HCT116 (cell line): ENCODE measurements around the gene C3orf85. TPM values are rescaled to one million over a fixed set of nuclear protein-coding genes. Genes with fewer than 3 reads are reported as not detected.

Experiments
- ATAC-seq: fragments of 200-7000 bp; cut with Tn5 transposase; 2 replicates; pipeline ENCODE4 v1.9.1; 2020; ENCODE audit warnings: mild to moderate bottlenecking, moderate library complexity
- BruUV-seq: library from RNA; stranded (reverse); fragments of 400-500 nt; replicated peaks from 2 replicates; lab custom pipeline; 2021; lab: Mats Ljungman, UMichigan
- CTCF ChIA-PET: fragments of 300-600 bp; sonication (Branson Sonifier 250); formaldehyde crosslinking; loops from one replicate; lab custom pipeline; 2021; ENCODE audit warnings: antibody characterized with exemption; lab: Charles Lee
- POLR2A ChIA-PET: fragments of 300-600, 350-600 bp; sonication (Branson Sonifier 250); formaldehyde crosslinking; loops from one replicate; lab custom pipeline; 2021; ENCODE audit warnings: antibody characterized with exemption; lab: Charles Lee
- RAD21 ChIA-PET, 2 experiments: fragments of 300-600 bp; sonication (Branson Sonifier 250); formaldehyde crosslinking; loops; one replicate each; lab custom pipeline; 2023; ENCODE audit warnings: low total read pairs in 2 of 2; ENCODE audit not compliant: uncharacterized antibody in 2 of 2, unreplicated experiment in 2 of 2, low non-redundant PET in 1 of 2; lab: Charles Lee
- DNase-seq: peaks from one replicate; pipeline ENCODE4 v3.0.0-alpha.2; 2010; ENCODE audit warnings: low read depth, low spot score
- H2AFZ ChIP-seq: fragments of 200-600 bp; shearing (Covaris generic), sonication (generic); 2 replicates; pipeline ENCODE4 v1.6.1; 2017; ENCODE audit warnings: low read depth, mixed run types, mixed read lengths, antibody characterized with exemption, low read length; ENCODE audit not compliant: poor library complexity, severe bottlenecking
- H3K27ac ChIP-seq: 2 replicates; pipeline ENCODE4 v1.5.1; 2012; ENCODE audit warnings: low read depth, low read length
- H3K27me3 ChIP-seq: fragments of 200-600 bp; sonication (generic); 2 replicates; pipeline ENCODE4 v1.6.1; 2016; ENCODE audit warnings: mixed run types, low read length, mixed read lengths; ENCODE audit not compliant: insufficient read depth
- H3K36me3 ChIP-seq, 2 experiments: fragments of 200-500 bp in 1 of 2; fragments of 200-600 bp in 1 of 2; sonication (Bioruptor generic) in 1 of 2; sonication (generic) in 1 of 2; 2 replicates each; pipeline versions ENCODE4 v1.5.1 to v1.6.1; 2014 to 2016; ENCODE audit warnings: low read length in 2 of 2, inconsistent platforms in 1 of 2, mixed read lengths in 1 of 2, mixed run types in 1 of 2; ENCODE audit not compliant: insufficient read depth in 2 of 2, control insufficient read depth in 1 of 2
- H3K4me1 ChIP-seq, 2 experiments: fragments of 200-600 bp in 1 of 2; sonication (generic) in 1 of 2; 2 replicates each; pipeline versions ENCODE4 v1.5.1 to v1.6.1; 2012 to 2017; ENCODE audit warnings: low read length in 2 of 2, inconsistent platforms in 1 of 2, mild to moderate bottlenecking in 1 of 2, mixed read lengths in 1 of 2, mixed run types in 1 of 2, moderate library complexity in 1 of 2; ENCODE audit not compliant: insufficient read depth in 2 of 2, control insufficient read depth in 1 of 2
- H3K4me2 ChIP-seq: fragments of 200-600 bp; sonication (generic); 2 replicates; pipeline ENCODE4 v1.6.1; 2017; ENCODE audit warnings: mixed run types, low read length, mixed read lengths
- H3K4me3 ChIP-seq, 2 experiments: fragments of 200-600 bp in 1 of 2; sonication (generic) in 1 of 2; replicated peaks in 1 of 2; 2 replicates each; pipeline ENCODE4 v1.5.1; 2011 to 2016; ENCODE audit warnings: low read length in 2 of 2, control low read depth in 1 of 2, low read depth in 1 of 2, mild to moderate bottlenecking in 1 of 2, mixed read lengths in 1 of 2, mixed run types in 1 of 2
- H3K79me2 ChIP-seq: fragments of 200-600 bp; sonication (generic); 2 replicates; pipeline ENCODE4 v1.6.1; 2017; ENCODE audit warnings: mild to moderate bottlenecking, mixed run types, low read length, moderate library complexity, mixed read lengths; ENCODE audit not compliant: insufficient read depth
- H3K9ac ChIP-seq: fragments of 200-600 bp; sonication (generic); 2 replicates; pipeline ENCODE4 v1.6.1; 2016; ENCODE audit warnings: low read length, mixed read lengths
- H3K9me2 ChIP-seq: fragments of 200-600 bp; sonication (generic), shearing (Covaris generic); 2 replicates; pipeline ENCODE4 v1.6.1; 2017; ENCODE audit warnings: mixed run types, mild to moderate bottlenecking, moderate library complexity; ENCODE audit not compliant: insufficient read depth
- H3K9me3 ChIP-seq, 2 experiments: fragments of 200-500 bp in 1 of 2; fragments of 200-600 bp in 1 of 2; sonication (Bioruptor generic) in 1 of 2; sonication (generic) in 1 of 2; 2 replicates each; pipeline ENCODE4 v1.6.1; 2014 to 2017; ENCODE audit warnings: low read length in 2 of 2, mixed read lengths in 2 of 2, inconsistent platforms in 1 of 2, low read depth in 1 of 2, mild to moderate bottlenecking in 1 of 2, mixed run types in 1 of 2, moderate library complexity in 1 of 2; ENCODE audit not compliant: control insufficient read depth in 1 of 2, insufficient read depth in 1 of 2
- H4K20me1 ChIP-seq: fragments of 200-600 bp; sonication (generic), shearing (Covaris generic); 2 replicates; pipeline ENCODE4 v1.6.1; 2017; ENCODE audit warnings: mixed run types, mild to moderate bottlenecking, moderate library complexity; ENCODE audit not compliant: insufficient read depth
- CEBPB ChIP-seq: IDR thresholded peaks from 2 replicates; pipeline ENCODE4 v1.6.1; 2012; ENCODE audit warnings: low read depth
- EGR1 ChIP-seq: IDR thresholded peaks from 2 replicates; pipeline ENCODE4 v1.6.1; 2012; ENCODE audit warnings: low read depth
- JUND ChIP-seq: IDR thresholded peaks from 2 replicates; pipeline ENCODE4 v1.6.1; 2012
- POLR2A ChIP-seq: IDR thresholded peaks from 2 replicates; pipeline ENCODE4 v1.7.0; 2011; ENCODE audit warnings: borderline replicate concordance; ENCODE audit not compliant: insufficient read depth, insufficient read length; ENCODE audit errors: extremely low read depth
- SRF ChIP-seq: IDR thresholded peaks from 2 replicates; pipeline ENCODE4 v1.6.1; 2012; ENCODE audit warnings: low read depth
- YY1 ChIP-seq: IDR thresholded peaks from 2 replicates; pipeline ENCODE4 v1.6.1; 2011; ENCODE audit warnings: low read length, low read depth, moderate library complexity, mild to moderate bottlenecking; ENCODE audit not compliant: insufficient replicate concordance; ENCODE audit errors: extremely low read depth
- ZBTB33 ChIP-seq: IDR thresholded peaks from 2 replicates; pipeline ENCODE4 v1.6.1; 2011; ENCODE audit warnings: mild to moderate bottlenecking, low read length, moderate library complexity; ENCODE audit not compliant: insufficient replicate concordance; ENCODE audit errors: extremely low read depth
- ZFX ChIP-seq: fragments of 450-650 bp; IDR thresholded peaks from 2 replicates; pipeline ENCODE4 v1.6.1; 2017
- ZNF274 ChIP-seq: fragments of 200-500 bp; sonication (Bioruptor generic); IDR thresholded peaks from 2 replicates; pipeline ENCODE4 v1.6.1; 2014; ENCODE audit warnings: mild to moderate bottlenecking, low read depth, low read length, inconsistent platforms
- intact Hi-C: fragments of 100-400 bp; cut with micrococcal nuclease; formaldehyde crosslinking; loops from 2 replicates; pipeline ENCODE4 v1.10.0; 2022
- total RNA-seq: library from RNA; stranded (reverse); gene quantifications from one replicate; pipeline ENCODE4 v1.2.1, GENCODE V29; 2021; ENCODE audit not compliant: unreplicated experiment
- TF ChIP-seq, protein P1 (sequence below), 3 experiments: fragments of 200-600 bp in 1 of 3; sonication (generic) in 1 of 3; IDR thresholded peaks in 2 of 3; conservative IDR thresholded peaks in 1 of 3; 2 replicates each; pipeline ENCODE4 v1.5.1; 2012 to 2017; ENCODE audit warnings: low read depth in 2 of 3, low read length in 2 of 3, antibody characterized with exemption in 1 of 3, borderline replicate concordance in 1 of 3, control low read depth in 1 of 3, mild to moderate bottlenecking in 1 of 3, mixed read lengths in 1 of 3, mixed run types in 1 of 3, moderate library complexity in 1 of 3; ENCODE audit not compliant: insufficient read depth in 1 of 3
- TF ChIP-seq, protein P2 (sequence below): IDR thresholded peaks from 2 replicates; pipeline ENCODE4 v1.6.1; 2012

The C3orf85 gene
- total RNA-seq, 1 experiment from 2014 or later, result not detected

GRCh38 chr3:109175411-109175810, 38.9 kb downstream of the C3orf85 start:
- ChIA-PET POLR2A (no interaction called here), RAD21 (no interaction called here), CTCF (interaction anchor here (1.0 kb wide), 1 partner anchor 49 kb away, joined by 4 read pairs; no protein-coding TSS in a partner anchor)
- no TSS peak for BruUV-seq
- no peak for TF ChIP-seq ZNF274
- TF ChIP-seq, protein P1, sequence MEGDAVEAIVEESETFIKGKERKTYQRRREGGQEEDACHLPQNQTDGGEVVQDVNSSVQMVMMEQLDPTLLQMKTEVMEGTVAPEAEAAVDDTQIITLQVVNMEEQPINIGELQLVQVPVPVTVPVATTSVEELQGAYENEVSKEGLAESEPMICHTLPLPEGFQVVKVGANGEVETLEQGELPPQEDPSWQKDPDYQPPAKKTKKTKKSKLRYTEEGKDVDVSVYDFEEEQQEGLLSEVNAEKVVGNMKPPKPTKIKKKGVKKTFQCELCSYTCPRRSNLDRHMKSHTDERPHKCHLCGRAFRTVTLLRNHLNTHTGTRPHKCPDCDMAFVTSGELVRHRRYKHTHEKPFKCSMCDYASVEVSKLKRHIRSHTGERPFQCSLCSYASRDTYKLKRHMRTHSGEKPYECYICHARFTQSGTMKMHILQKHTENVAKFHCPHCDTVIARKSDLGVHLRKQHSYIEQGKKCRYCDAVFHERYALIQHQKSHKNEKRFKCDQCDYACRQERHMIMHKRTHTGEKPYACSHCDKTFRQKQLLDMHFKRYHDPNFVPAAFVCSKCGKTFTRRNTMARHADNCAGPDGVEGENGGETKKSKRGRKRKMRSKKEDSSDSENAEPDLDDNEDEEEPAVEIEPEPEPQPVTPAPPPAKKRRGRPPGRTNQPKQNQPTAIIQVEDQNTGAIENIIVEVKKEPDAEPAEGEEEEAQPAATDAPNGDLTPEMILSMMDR (IDR thresholded peaks at IDR 0.05 in 2 of 3, conservative IDR thresholded peaks at IDR 0.05 in 1 of 3; ENCODE audit: borderline replicate concordance in 1 of 3, insufficient read depth in 1 of 3, low read depth in 2 of 3, low read length in 2 of 3), result no peak
- TF ChIP-seq POLR2A, result no peak
- TF ChIP-seq CEBPB, result no peak
- no peak for TF ChIP-seq SRF
- TF ChIP-seq EGR1, result no peak
- TF ChIP-seq ZBTB33, result no peak
- TF ChIP-seq YY1, result no peak
- TF ChIP-seq ZFX, result no peak
- TF ChIP-seq, protein P2, sequence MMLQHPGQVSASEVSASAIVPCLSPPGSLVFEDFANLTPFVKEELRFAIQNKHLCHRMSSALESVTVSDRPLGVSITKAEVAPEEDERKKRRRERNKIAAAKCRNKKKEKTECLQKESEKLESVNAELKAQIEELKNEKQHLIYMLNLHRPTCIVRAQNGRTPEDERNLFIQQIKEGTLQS, result no peak
- TF ChIP-seq JUND, result no peak
- DNase-seq, result no peak
- Histone ChIP-seq H3K27ac (no peak overlapping the region), H3K9me3 (no peaks in the 10 kb centered on the region), H3K36me3 (no peaks in the 10 kb centered on the region), H2AFZ (no peak overlapping the region), H3K27me3 (no peaks in the 10 kb centered on the region), H3K79me2 (no peaks in the 10 kb centered on the region), H4K20me1 (no peaks in the 10 kb centered on the region), H3K4me1 (peaks cover 0 to 4% of the 10 kb centered on the region in 2 experiments; a peak in 1 of 4 replicates), H3K9me2 (no peaks in the 10 kb centered on the region), H3K4me3 (no peak overlapping the region), H3K9ac (no peak overlapping the region), H3K4me2 (no peak overlapping the region)
- intact Hi-C loops, result no loop called here
- no peak for ATAC-seq
